OCI-LY7 (cell line): ENCODE measurements around the gene TBC1D7. TPM values are rescaled to one million over a fixed set of nuclear protein-coding genes. Genes with fewer than 3 reads are reported as not detected.

Experiments used
- BruUV-seq: library from RNA; stranded (reverse); fragments of 400-500 nt; replicated peaks from 2 replicates; lab custom pipeline; 2021; lab: Mats Ljungman, UMichigan
- CTCF ChIA-PET: fragments of 300-600 bp; sonication (Branson Sonifier 250); formaldehyde crosslinking; loops from one replicate; lab custom pipeline; 2022; ENCODE audit warnings: antibody characterized with exemption; ENCODE audit not compliant: unreplicated experiment; lab: Charles Lee
- POLR2A ChIA-PET: fragments of 300-600 bp; sonication (Branson Sonifier 250); formaldehyde crosslinking; loops from one replicate; lab custom pipeline; 2022; ENCODE audit warnings: antibody characterized with exemption; lab: Charles Lee
- DNase-seq: peaks from one replicate; pipeline ENCODE4 v3.0.0-alpha.2; 2015; ENCODE audit warnings: low spot score
- H2AFZ ChIP-seq: fragments of 200-600 bp; sonication (generic), shearing (Covaris generic); 2 replicates; pipeline ENCODE4 v1.6.1; 2014; ENCODE audit warnings: mild to moderate bottlenecking, antibody characterized with exemption, low read length, moderate library complexity
- H3K27ac ChIP-seq: fragments of 200-600 bp; sonication (generic); 2 replicates; pipeline ENCODE4 v1.5.1; 2014; ENCODE audit warnings: mixed run types, low read depth, mild to moderate bottlenecking, moderate library complexity, low read length, inconsistent platforms; ENCODE audit not compliant: poor library complexity, severe bottlenecking
- H3K36me3 ChIP-seq: fragments of 200-600 bp; sonication (generic); 2 replicates; pipeline ENCODE4 v1.6.1; 2014; ENCODE audit warnings: mild to moderate bottlenecking, antibody characterized with exemption, low read length, moderate library complexity, mixed read lengths; ENCODE audit not compliant: insufficient read depth
- H3K4me1 ChIP-seq: fragments of 200-600 bp; sonication (generic); 2 replicates; pipeline ENCODE4 v1.5.1; 2014; ENCODE audit warnings: mild to moderate bottlenecking, low read length; ENCODE audit not compliant: insufficient read depth, poor library complexity, severe bottlenecking
- H3K4me2 ChIP-seq: fragments of 200-600 bp; sonication (generic); 2 replicates; pipeline ENCODE4 v1.6.1; 2014; ENCODE audit warnings: mild to moderate bottlenecking, low read length
- H3K4me3 ChIP-seq: fragments of 200-600 bp; sonication (generic); 2 replicates; pipeline ENCODE4 v1.5.1; 2014; ENCODE audit warnings: mild to moderate bottlenecking, low read depth, low read length; ENCODE audit not compliant: poor library complexity, severe bottlenecking
- H3K79me2 ChIP-seq: fragments of 200-600 bp; sonication (generic); 2 replicates; pipeline ENCODE4 v1.6.1; 2016; ENCODE audit warnings: low read depth, mild to moderate bottlenecking, low read length, moderate library complexity, mixed read lengths; ENCODE audit not compliant: insufficient read depth
- H3K9me2 ChIP-seq: fragments of 200-600 bp; sonication (generic); 2 replicates; pipeline ENCODE4 v1.6.1; 2016; ENCODE audit warnings: mild to moderate bottlenecking, low read length, mixed read lengths; ENCODE audit not compliant: insufficient read depth
- H3K9me3 ChIP-seq: fragments of 200-600 bp; sonication (generic); 2 replicates; pipeline ENCODE4 v1.6.1; 2014; ENCODE audit warnings: mild to moderate bottlenecking, mixed run types, low read length, mixed read lengths
- H4K20me1 ChIP-seq: fragments of 200-600 bp; sonication (generic); 2 replicates; pipeline ENCODE4 v1.6.1; 2014; ENCODE audit warnings: mild to moderate bottlenecking, antibody characterized with exemption, low read length, moderate library complexity, mixed read lengths; ENCODE audit not compliant: insufficient read depth
- EZH2phosphoT487 ChIP-seq: fragments of 200-600 bp; sonication (generic); IDR thresholded peaks from 2 replicates; pipeline ENCODE4 v1.6.1; 2018; ENCODE audit warnings: low read depth, borderline replicate concordance, mild to moderate bottlenecking, mixed run types, antibody characterized with exemption, low read length, moderate library complexity, mixed read lengths
- intact Hi-C: fragments of 100-400 bp; cut with micrococcal nuclease; formaldehyde crosslinking; loops from one replicate; pipeline ENCODE4 v1.10.0; 2022; ENCODE audit not compliant: unreplicated experiment
- total RNA-seq, 2 experiments: library from RNA; depleted of rRNA in 1 of 2; stranded (reverse); fragments of >200 nt in 1 of 2; shearing (Covaris generic) in 1 of 2; gene quantifications; 2 replicates each; pipeline ENCODE4 v1.2.3, GENCODE V29; 2014 to 2022
- TF ChIP-seq, protein P1 (sequence below): fragments of 200-600 bp; sonication (generic); conservative IDR thresholded peaks from 2 replicates; pipeline ENCODE4 v1.5.1; 2014; ENCODE audit warnings: mild to moderate bottlenecking, antibody characterized with exemption, low read length, moderate library complexity, mixed read lengths

TBC1D7 gene
- total RNA-seq, 2 experiments from 2014 or later: 46.2 to 69.2 TPM

- no peaks in the 10 kb centered on the region for H4K20me1 ChIP-seq
- H3K4me3 ChIP-seq: no peak overlapping the region
- H3K4me1 ChIP-seq: peaks cover 20% of the 10 kb centered on the region
- no peaks in the 10 kb centered on the region; the same call in 1 of the 2 replicates for H3K36me3 ChIP-seq
- ChIA-PET POLR2A (interaction anchor here (0.7 to 1.9 kb wide), 9 partner anchors 8 to 279 kb away, joined by 3 to 7 read pairs (median 4); no protein-coding TSS in a partner anchor), CTCF (interaction anchor here (1.4 kb wide), 1 partner anchor 201 kb away, joined by 5 read pairs; no protein-coding TSS in a partner anchor)
- no peaks in the 10 kb centered on the region for H3K79me2 ChIP-seq
- intact Hi-C loops: loop anchor here (5.0 kb wide), 2 partner anchors 59 to 374 kb away; partner anchors contain the start of gene RANBP9
- H3K9me3 ChIP-seq: no peaks in the 10 kb centered on the region
- no peak for TF ChIP-seq EZH2phosphoT487
- TF ChIP-seq, protein P1, sequence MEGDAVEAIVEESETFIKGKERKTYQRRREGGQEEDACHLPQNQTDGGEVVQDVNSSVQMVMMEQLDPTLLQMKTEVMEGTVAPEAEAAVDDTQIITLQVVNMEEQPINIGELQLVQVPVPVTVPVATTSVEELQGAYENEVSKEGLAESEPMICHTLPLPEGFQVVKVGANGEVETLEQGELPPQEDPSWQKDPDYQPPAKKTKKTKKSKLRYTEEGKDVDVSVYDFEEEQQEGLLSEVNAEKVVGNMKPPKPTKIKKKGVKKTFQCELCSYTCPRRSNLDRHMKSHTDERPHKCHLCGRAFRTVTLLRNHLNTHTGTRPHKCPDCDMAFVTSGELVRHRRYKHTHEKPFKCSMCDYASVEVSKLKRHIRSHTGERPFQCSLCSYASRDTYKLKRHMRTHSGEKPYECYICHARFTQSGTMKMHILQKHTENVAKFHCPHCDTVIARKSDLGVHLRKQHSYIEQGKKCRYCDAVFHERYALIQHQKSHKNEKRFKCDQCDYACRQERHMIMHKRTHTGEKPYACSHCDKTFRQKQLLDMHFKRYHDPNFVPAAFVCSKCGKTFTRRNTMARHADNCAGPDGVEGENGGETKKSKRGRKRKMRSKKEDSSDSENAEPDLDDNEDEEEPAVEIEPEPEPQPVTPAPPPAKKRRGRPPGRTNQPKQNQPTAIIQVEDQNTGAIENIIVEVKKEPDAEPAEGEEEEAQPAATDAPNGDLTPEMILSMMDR: no peak
- H3K27ac ChIP-seq: no peak overlapping the region
- peak overlapping the region; percentile 2; the same call in 1 of the 2 replicates for H2AFZ ChIP-seq
- no peak for DNase-seq
- no TSS peak for BruUV-seq
- H3K9me2 ChIP-seq: no peaks in the 10 kb centered on the region
- H3K4me2 ChIP-seq: no peak overlapping the region
Measured at GRCh38 chr6:13338038-13338437, 9.7 kb upstream of the TBC1D7 start.

GRCh38 chr6:13336553-13336952 is 8.2 kb upstream of the TBC1D7 start:
- TF ChIP-seq EZH2phosphoT487: no peak
- TF ChIP-seq, protein P1: peak; percentile 96
- CTCF ChIA-PET: interaction anchor here (0.8 kb wide), 1 partner anchor 118 kb away, joined by 3 read pairs; no protein-coding TSS in a partner anchor
- Histone ChIP-seq H3K79me2 (no peaks in the 10 kb centered on the region), H2AFZ (no peak overlapping the region), H4K20me1 (no peaks in the 10 kb centered on the region), H3K4me2 (no peak overlapping the region), H3K9me3 (no peaks in the 10 kb centered on the region), H3K27ac (no peak overlapping the region), H3K9me2 (no peaks in the 10 kb centered on the region), H3K4me1 (peaks cover 25% of the 10 kb centered on the region), H3K4me3 (no peak overlapping the region), H3K36me3 (no peaks in the 10 kb centered on the region; the same call in 1 of the 2 replicates)
- no TSS peak for BruUV-seq
- peak; percentile 74 for DNase-seq
- intact Hi-C loops: loop anchor here (1.0 to 5.0 kb wide), 11 partner anchors 42 to 730 kb away; partner anchors contain the start of gene RANBP9
- POLR2A ChIA-PET: interaction anchor here (0.7 kb wide), 1 partner anchor 294 kb away, joined by 4 read pairs; no protein-coding TSS in a partner anchor

GRCh38 chr6:13334953-13335352 is 6.6 kb upstream of the TBC1D7 start:
- CTCF ChIA-PET: no interaction called here

More at GRCh38 chr6:13334953-13335352, 6.6 kb upstream of the TBC1D7 start:
- Histone ChIP-seq H3K4me1 (peaks cover 20% of the 10 kb centered on the region), H3K79me2 (no peaks in the 10 kb centered on the region), H2AFZ (no peak overlapping the region), H3K27ac (no peak overlapping the region), H3K4me3 (no peak overlapping the region), H3K4me2 (no peak overlapping the region), H3K36me3 (no peaks in the 10 kb centered on the region), H3K9me3 (no peaks in the 10 kb centered on the region), H3K9me2 (no peaks in the 10 kb centered on the region), H4K20me1 (no peaks in the 10 kb centered on the region)
- POLR2A ChIA-PET: interaction anchor here (0.5 to 1.5 kb wide), 4 partner anchors 103 to 240 kb away, joined by 3 to 4 read pairs (median 3); partner anchors contain the start of gene SIRT5
- intact Hi-C loops: loop anchor here (5.0 kb wide), 4 partner anchors 62 to 423 kb away; partner anchors contain the start of gene RANBP9
- TF ChIP-seq EZH2phosphoT487: no peak
- TF ChIP-seq, protein P1: no peak
- BruUV-seq: no TSS peak
- DNase-seq: no peak
